Measurements from ENCODE around the gene CPZ.
A peak's percentile ranks its signal among the peaks of the same experiment; 100 is the strongest.

Gene CPZ

DNA sequence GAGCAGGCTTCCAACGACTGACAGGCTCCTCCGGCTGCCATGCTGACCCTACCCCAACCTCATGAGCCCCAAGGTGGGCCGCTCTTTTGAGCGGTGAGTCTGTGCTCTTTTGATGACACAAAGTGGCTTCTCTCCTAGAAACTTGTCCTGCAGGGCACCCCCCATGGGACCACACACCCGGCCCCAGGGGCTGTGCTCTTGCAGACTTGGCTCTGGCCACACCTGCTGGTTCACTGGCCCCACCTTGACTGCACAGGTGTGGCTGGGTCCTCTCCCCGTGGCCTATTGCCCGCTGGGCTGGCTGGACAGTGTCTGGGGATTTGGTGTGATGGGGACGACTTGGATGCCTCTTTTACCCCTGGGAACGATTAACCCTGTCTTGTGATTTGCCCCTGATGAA is 1.5 kb upstream of the CPZ start (continued):
- TF ChIP-seq ZNF138 (tag by site-specific recombination; IDR thresholded peaks at IDR 0.05; ENCODE audit: borderline replicate concordance) (no peak), ZNF76 (tag by site-specific recombination; IDR thresholded peaks at IDR 0.05; ENCODE audit: borderline replicate concordance, low read depth) (no peak), GLI2 (tag by site-specific recombination; IDR thresholded peaks at IDR 0.05; ENCODE audit: borderline replicate concordance, low read depth) (no peak), TRIM28 (IDR thresholded peaks at IDR 0.05; ENCODE audit: borderline replicate concordance, low read length) (no peak)
- TF ChIP-seq, protein P1, sequence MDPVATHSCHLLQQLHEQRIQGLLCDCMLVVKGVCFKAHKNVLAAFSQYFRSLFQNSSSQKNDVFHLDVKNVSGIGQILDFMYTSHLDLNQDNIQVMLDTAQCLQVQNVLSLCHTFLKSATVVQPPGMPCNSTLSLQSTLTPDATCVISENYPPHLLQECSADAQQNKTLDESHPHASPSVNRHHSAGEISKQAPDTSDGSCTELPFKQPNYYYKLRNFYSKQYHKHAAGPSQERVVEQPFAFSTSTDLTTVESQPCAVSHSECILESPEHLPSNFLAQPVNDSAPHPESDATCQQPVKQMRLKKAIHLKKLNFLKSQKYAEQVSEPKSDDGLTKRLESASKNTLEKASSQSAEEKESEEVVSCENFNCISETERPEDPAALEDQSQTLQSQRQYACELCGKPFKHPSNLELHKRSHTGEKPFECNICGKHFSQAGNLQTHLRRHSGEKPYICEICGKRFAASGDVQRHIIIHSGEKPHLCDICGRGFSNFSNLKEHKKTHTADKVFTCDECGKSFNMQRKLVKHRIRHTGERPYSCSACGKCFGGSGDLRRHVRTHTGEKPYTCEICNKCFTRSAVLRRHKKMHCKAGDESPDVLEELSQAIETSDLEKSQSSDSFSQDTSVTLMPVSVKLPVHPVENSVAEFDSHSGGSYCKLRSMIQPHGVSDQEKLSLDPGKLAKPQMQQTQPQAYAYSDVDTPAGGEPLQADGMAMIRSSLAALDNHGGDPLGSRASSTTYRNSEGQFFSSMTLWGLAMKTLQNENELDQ (tag by site-specific recombination; IDR thresholded peaks at IDR 0.05; ENCODE audit: low read depth): no peak
- TF ChIP-seq, protein P2, sequence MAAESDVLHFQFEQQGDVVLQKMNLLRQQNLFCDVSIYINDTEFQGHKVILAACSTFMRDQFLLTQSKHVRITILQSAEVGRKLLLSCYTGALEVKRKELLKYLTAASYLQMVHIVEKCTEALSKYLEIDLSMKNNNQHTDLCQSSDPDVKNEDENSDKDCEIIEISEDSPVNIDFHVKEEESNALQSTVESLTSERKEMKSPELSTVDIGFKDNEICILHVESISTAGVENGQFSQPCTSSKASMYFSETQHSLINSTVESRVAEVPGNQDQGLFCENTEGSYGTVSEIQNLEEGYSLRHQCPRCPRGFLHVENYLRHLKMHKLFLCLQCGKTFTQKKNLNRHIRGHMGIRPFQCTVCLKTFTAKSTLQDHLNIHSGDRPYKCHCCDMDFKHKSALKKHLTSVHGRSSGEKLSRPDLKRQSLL (tag by site-specific recombination; IDR thresholded peaks at IDR 0.05): no peak

DNA sequence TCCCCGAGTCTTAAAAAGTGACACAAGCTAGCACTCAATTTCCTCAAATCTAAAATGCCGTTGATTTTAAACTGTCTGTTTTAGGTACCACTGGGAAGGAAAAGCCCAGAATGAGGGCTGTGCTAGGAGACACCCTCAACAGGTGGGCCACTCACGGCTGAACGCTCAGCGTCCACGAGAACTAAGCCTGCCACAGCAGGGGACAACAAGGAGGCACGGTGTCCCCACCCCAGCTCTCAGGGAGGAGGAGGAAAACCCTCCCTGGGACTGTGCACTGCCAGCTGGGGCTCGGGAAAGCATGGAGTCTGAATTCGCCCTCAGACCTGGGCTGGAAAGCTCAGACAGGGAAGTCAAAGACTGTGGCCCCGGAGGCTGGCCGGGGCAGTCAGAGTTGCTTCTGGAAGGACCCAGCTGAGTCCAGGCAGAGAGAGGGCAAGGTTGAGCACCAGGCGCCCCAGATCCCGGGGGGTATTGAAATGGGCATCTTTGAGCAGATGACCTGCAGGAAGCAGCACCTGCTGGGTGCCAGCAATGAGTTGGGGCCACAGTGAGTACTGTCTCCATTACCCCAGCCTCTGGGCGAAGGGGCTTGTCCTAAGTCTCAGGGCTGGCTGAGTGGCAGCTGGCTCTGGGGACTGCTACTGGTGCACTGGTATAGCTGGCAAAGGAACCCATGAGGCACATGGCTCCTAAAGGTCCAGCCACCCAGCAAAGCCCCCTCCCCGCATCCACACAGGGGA is 769 bp upstream of the CPZ start:
- CTCF ChIA-PET: interaction anchor here (4.0 kb wide), 1 partner anchor 123 kb away, joined by 19 read pairs; no protein-coding TSS in a partner anchor

More for the DNA sequence above, 769 bp upstream of the CPZ start:
- no peak overlapping the region for H3K4me3 ChIP-seq (ENCODE audit: low read depth, low read length)
- no peaks in the 10 kb centered on the region for H3K9me3 ChIP-seq (ENCODE audit: control insufficient read depth, insufficient read depth, low read depth, low read length)
- POLR2A ChIA-PET: no interaction called here
- TF ChIP-seq ZNF621 (tag by site-specific recombination; IDR thresholded peaks at IDR 0.05) (no peak), SCRT2 (tag by site-specific recombination; IDR thresholded peaks at IDR 0.05) (peak; percentile 78), ZIC2 (tag by site-specific recombination; IDR thresholded peaks at IDR 0.05) (peak; percentile 66), ZFP69B (tag by site-specific recombination; IDR thresholded peaks at IDR 0.05) (no peak), ZNF311 (tag by site-specific recombination; IDR thresholded peaks at IDR 0.05; ENCODE audit: borderline replicate concordance) (no peak), KLF8 (tag by site-specific recombination; IDR thresholded peaks at IDR 0.05) (no peak), ZNF624 (tag by site-specific recombination; IDR thresholded peaks at IDR 0.05) (no peak), ZNF174 (tag by site-specific recombination; IDR thresholded peaks at IDR 0.05) (no peak), SCRT1 (tag by site-specific recombination; IDR thresholded peaks at IDR 0.05; ENCODE audit: borderline replicate concordance) (peak; percentile 34; the same call in 1 of the 2 replicates)
- TF ChIP-seq, protein P3, sequence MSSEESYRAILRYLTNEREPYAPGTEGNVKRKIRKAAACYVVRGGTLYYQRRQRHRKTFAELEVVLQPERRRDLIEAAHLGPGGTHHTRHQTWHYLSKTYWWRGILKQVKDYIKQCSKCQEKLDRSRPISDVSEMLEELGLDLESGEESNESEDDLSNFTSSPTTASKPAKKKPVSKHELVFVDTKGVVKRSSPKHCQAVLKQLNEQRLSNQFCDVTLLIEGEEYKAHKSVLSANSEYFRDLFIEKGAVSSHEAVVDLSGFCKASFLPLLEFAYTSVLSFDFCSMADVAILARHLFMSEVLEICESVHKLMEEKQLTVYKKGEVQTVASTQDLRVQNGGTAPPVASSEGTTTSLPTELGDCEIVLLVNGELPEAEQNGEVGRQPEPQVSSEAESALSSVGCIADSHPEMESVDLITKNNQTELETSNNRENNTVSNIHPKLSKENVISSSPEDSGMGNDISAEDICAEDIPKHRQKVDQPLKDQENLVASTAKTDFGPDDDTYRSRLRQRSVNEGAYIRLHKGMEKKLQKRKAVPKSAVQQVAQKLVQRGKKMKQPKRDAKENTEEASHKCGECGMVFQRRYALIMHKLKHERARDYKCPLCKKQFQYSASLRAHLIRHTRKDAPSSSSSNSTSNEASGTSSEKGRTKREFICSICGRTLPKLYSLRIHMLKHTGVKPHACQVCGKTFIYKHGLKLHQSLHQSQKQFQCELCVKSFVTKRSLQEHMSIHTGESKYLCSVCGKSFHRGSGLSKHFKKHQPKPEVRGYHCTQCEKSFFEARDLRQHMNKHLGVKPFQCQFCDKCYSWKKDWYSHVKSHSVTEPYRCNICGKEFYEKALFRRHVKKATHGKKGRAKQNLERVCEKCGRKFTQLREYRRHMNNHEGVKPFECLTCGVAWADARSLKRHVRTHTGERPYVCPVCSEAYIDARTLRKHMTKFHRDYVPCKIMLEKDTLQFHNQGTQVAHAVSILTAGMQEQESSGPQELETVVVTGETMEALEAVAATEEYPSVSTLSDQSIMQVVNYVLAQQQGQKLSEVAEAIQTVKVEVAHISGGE (tag by site-specific recombination; conservative IDR thresholded peaks at IDR 0.05; ENCODE audit: low read depth): no peak
- TF ChIP-seq, protein P4, sequence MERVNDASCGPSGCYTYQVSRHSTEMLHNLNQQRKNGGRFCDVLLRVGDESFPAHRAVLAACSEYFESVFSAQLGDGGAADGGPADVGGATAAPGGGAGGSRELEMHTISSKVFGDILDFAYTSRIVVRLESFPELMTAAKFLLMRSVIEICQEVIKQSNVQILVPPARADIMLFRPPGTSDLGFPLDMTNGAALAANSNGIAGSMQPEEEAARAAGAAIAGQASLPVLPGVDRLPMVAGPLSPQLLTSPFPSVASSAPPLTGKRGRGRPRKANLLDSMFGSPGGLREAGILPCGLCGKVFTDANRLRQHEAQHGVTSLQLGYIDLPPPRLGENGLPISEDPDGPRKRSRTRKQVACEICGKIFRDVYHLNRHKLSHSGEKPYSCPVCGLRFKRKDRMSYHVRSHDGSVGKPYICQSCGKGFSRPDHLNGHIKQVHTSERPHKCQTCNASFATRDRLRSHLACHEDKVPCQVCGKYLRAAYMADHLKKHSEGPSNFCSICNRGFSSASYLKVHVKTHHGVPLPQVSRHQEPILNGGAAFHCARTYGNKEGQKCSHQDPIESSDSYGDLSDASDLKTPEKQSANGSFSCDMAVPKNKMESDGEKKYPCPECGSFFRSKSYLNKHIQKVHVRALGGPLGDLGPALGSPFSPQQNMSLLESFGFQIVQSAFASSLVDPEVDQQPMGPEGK (tag by site-specific recombination; IDR thresholded peaks at IDR 0.05): no peak
- no peak overlapping the region for H3K27ac ChIP-seq (ENCODE audit: extremely low read depth, low read depth, low read length)
- H3K36me3 ChIP-seq (ENCODE audit: control insufficient read depth in 2 of 2, insufficient read depth in 1 of 2, low read length in 2 of 2): no peaks in the 10 kb centered on the region
- H3K4me1 ChIP-seq (ENCODE audit: control insufficient read depth, insufficient read depth, low read length): no peaks in the 10 kb centered on the region

Measured in HEK293 (cell line).